AG09319 (cell line): Measurements from ENCODE around the gene CTCF.

Experiments
- DNase-seq: peaks from one replicate; pipeline ENCODE4 v3.0.0-alpha.2; 2010; ENCODE audit warnings: low read depth; ENCODE audit errors: extremely low read depth
- TF ChIP-seq, protein P1 (sequence below): IDR thresholded peaks from 2 replicates; pipeline ENCODE4 v1.5.1; 2011; ENCODE audit warnings: low read depth, mild to moderate bottlenecking, inconsistent platforms, low read length, moderate library complexity

Gene CTCF

DNA sequence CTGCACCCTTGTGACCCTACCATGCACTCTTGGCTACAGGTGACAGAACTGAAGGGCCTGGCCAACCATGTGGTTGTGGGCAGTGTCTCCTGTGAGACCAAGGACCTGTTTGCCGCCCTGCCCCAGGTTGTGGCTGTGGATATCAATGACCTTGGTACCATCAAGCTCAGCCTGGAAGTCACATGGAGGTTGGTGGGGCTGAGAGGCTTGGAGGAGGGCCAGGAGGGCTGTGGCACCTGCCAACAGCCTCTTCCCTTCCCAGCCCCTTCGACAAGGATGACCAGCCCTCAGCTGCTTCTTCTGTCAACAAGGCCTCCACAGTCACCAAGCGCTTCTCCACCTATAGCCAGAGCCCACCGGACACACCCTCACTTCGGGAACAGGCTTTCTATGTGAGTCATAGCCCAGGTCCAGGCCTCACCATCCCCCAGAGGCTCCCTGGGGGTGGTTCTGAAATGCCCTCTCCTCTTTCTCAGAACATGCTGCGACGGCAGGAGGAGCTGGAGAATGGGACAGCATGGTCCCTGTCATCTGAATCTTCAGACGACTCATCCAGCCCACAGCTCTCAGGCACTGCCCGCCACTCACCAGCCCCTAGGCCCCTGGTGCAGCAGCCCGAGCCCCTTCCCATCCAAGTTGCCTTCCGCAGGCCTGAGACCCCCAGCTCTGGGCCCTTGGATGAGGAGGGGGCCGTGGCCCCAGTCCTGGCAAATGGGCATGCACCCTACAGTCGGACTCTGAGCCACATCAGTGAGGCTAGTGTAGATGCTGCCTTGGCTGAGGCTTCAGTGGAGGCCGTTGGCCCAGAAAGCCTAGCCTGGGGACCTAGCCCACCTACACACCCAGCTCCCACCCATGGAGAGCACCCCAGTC lies 20.7 kb upstream of the CTCF start:
- TF ChIP-seq, protein P1, sequence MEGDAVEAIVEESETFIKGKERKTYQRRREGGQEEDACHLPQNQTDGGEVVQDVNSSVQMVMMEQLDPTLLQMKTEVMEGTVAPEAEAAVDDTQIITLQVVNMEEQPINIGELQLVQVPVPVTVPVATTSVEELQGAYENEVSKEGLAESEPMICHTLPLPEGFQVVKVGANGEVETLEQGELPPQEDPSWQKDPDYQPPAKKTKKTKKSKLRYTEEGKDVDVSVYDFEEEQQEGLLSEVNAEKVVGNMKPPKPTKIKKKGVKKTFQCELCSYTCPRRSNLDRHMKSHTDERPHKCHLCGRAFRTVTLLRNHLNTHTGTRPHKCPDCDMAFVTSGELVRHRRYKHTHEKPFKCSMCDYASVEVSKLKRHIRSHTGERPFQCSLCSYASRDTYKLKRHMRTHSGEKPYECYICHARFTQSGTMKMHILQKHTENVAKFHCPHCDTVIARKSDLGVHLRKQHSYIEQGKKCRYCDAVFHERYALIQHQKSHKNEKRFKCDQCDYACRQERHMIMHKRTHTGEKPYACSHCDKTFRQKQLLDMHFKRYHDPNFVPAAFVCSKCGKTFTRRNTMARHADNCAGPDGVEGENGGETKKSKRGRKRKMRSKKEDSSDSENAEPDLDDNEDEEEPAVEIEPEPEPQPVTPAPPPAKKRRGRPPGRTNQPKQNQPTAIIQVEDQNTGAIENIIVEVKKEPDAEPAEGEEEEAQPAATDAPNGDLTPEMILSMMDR, result no peak
- no peak for DNase-seq

GRCh38 chr16:67542464-67542863 lies 19.9 kb upstream of the CTCF start:
- no peak for DNase-seq
- TF ChIP-seq, protein P1, result no peak

GRCh38 chr16:67543036-67543435 lies 19.3 kb upstream of the CTCF start:
- no peak for DNase-seq
- TF ChIP-seq, protein P1, result no peak

GRCh38 chr16:67543582-67543981 lies 18.7 kb upstream of the CTCF start:
- TF ChIP-seq, protein P1, result no peak
- no peak for DNase-seq

DNA sequence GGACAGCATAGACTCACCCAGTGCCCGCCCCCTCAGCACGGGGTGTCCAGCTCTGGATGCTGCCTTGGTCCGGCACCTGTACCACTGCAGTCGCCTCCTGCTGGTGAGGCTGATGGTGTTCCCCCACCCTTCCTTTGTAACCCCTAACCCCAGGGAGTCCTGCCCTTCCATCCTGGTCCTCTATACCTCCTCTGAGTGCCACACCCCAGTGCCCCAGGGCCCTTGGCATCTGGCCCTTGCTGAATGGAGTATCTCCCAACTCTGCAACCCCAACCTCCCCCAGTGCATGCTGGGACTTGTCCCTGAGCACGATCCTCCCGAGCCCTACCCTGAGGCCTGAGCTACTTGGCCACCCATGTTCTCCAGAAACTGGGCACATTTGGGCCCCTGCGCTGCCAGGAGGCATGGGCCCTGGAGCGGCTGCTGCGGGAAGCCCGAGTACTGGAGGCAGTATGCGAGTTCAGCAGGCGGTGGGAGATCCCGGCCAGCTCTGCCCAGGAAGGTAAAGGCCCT lies 17.9 kb upstream of the CTCF start:
- TF ChIP-seq, protein P1, result peak; percentile 9; the same call in 1 of the 2 replicates
- DNase-seq, result no peak

- no peak for DNase-seq
- TF ChIP-seq, protein P1, result no peak
Observed at GRCh38 chr16:67544844-67545664, 17.3 kb upstream of the CTCF start.

DNA sequence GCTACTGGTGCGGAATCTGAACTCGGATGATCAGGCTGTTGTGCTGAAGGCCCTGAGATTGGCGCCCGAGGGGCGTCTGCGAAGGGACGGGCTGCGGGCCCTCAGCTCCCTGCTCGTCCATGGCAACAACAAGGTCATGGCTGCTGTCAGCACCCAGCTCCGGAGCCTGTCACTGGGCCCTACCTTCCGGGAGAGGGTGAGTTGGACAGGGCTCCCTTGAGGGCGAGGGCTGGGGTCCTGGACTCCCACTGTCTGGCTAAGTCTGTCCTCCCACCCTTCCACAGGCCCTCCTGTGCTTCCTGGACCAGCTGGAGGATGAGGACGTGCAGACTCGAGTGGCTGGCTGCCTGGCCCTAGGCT lies 16.7 kb upstream of the CTCF start:
- TF ChIP-seq, protein P1, result no peak
- no peak for DNase-seq
